ENCODE results near the gene COLEC12.

Gene COLEC12

GRCh38 chr18:362311-363290 lies 137.9 kb downstream of the COLEC12 start:
- DNase-seq (ENCODE audit: low read depth in 2 of 2) = no peak

- DNase-seq (ENCODE audit: low read depth in 2 of 2) = no peak
Observed at GRCh38 chr18:361941-362310, 138.6 kb downstream of the COLEC12 start.

- DNase-seq (ENCODE audit: low read depth in 2 of 2) = no peak
Observed at GRCh38 chr18:361100-361732, 139.3 kb downstream of the COLEC12 start.

GRCh38 chr18:360676-361075 lies 139.8 kb downstream of the COLEC12 start:
- no peak for DNase-seq (ENCODE audit: low read depth in 2 of 2)

- no peak for DNase-seq (ENCODE audit: low read depth in 2 of 2)
Observed at GRCh38 chr18:356778-357177, 143.7 kb downstream of the COLEC12 start.

- no peak for DNase-seq (ENCODE audit: low read depth in 2 of 2)
Observed at GRCh38 chr18:355678-356077, 144.8 kb downstream of the COLEC12 start.

GRCh38 chr18:354471-354870 lies 146.0 kb downstream of the COLEC12 start:
- DNase-seq (ENCODE audit: low read depth in 2 of 2) = no peak

GRCh38 chr18:354003-354402 lies 146.5 kb downstream of the COLEC12 start:
- DNase-seq (ENCODE audit: low read depth in 2 of 2) = no peak

- DNase-seq (ENCODE audit: low read depth in 2 of 2) = no peak
Observed at GRCh38 chr18:352438-352837, 148.1 kb downstream of the COLEC12 start.

- no peak for DNase-seq (ENCODE audit: low read depth in 2 of 2)
Observed at GRCh38 chr18:350953-351572, 149.4 kb downstream of the COLEC12 start.

- no peak for DNase-seq (ENCODE audit: low read depth in 2 of 2)
Observed at GRCh38 chr18:346600-346999, 153.9 kb downstream of the COLEC12 start.

GRCh38 chr18:341102-341501 lies 159.4 kb downstream of the COLEC12 start:
- no peak for DNase-seq (ENCODE audit: low read depth in 2 of 2)

- DNase-seq (ENCODE audit: low read depth in 2 of 2) = no peak
Observed at GRCh38 chr18:340044-340443, 160.5 kb downstream of the COLEC12 start.

- DNase-seq (ENCODE audit: low read depth in 2 of 2) = no peak
Observed at GRCh38 chr18:339200-339599, 161.3 kb downstream of the COLEC12 start.

- DNase-seq (ENCODE audit: low read depth in 2 of 2) = no peak
Observed at GRCh38 chr18:336713-337112, 163.8 kb downstream of the COLEC12 start.

GRCh38 chr18:335733-336132 lies 164.8 kb downstream of the COLEC12 start:
- no peak for DNase-seq (ENCODE audit: low read depth in 2 of 2)

- no peak for DNase-seq (ENCODE audit: low read depth in 2 of 2)
Observed at GRCh38 chr18:334575-335132, 165.8 kb downstream of the COLEC12 start.

GRCh38 chr18:332721-333510 lies 167.6 kb downstream of the COLEC12 start:
- DNase-seq (ENCODE audit: low read depth in 2 of 2) = no peak

GRCh38 chr18:332007-332406 lies 168.5 kb downstream of the COLEC12 start:
- no peak for DNase-seq (ENCODE audit: low read depth in 2 of 2)

GRCh38 chr18:331221-331821 lies 169.2 kb downstream of the COLEC12 start:
- no peak for DNase-seq (ENCODE audit: low read depth in 2 of 2)

GRCh38 chr18:328928-329327 lies 171.6 kb downstream of the COLEC12 start:
- DNase-seq (ENCODE audit: low read depth in 2 of 2) = no peak

All from stimulated activated CD8-positive, alpha-beta memory T cell treated with anti-CD3 and anti-CD28 coated beads, Interleukin-7, amount 100 ng/mL, for 1 hour (primary cell).